GM03348 (cell line): Measurements from ENCODE around the gene FNBP1.
"Not testable (repeated sequence)": the region's sequence is repeated elsewhere in the genome, so short reads cannot be mapped to it uniquely, and the experiment has no call there.

Source experiments
- DNase-seq: peaks from one replicate; pipeline ENCODE4 v3.0.0; 2012; ENCODE audit warnings: low spot score

The FNBP1 gene

DNA sequence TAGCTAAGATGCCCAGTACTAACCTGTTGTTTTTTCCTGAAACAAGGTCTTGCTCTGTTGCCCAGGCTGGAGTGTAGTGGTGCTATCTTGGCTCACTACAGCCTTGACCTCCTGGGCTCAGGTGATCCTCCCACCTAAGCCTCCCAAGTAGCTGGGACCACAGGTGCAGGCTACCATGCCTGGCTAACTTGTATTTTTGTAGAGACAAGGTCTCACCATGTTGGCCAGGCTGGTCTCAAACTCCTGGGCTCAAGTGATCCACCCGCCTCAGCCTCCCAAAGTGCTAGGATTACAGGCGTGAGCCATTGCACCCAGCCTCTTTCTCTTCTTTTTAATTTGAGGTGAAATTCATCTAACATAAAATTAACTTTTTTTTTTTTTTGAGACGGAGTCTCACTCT, 21.1 kb downstream of the FNBP1 start:
- DNase-seq, result not testable (repeated sequence)

DNA sequence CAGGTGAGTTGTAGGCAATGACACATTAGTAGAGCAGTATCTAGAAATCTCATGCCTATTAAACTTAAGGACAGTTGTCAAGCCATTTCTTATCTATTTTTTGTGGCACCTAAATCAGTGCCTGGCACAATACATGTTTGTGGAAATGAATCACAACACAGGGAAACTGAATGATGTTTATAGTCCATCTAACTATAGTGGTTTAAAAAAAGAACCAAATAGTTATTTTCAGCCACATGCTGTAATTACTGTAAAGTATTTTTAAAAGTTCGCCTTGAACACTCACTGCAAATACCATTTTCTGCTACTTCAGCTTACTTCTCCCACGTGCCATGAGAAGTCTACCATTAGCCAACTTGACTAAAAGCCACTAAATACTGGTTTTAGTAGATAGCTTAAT, 21.9 kb downstream of the FNBP1 start:
- no peak for DNase-seq

DNA sequence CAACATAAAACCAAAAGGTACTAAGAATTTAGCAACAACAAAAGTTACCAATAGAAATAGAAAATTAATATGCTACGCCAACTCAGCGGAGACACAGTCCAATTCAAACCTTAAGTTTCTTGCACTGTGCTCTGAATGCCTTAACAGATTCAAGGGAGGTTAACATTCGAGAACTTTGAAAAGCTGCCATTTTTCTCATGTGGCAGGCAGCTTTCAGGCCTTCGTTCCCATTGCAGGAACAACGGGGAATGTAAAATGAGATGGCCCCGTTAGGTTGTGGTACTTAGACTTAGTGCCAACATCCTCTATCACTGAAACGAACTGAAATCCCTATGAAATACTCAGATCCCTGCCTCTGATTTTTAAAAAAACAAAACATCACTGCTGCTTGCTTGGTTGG, 22.4 kb downstream of the FNBP1 start:
- peak; percentile 26 for DNase-seq

DNA sequence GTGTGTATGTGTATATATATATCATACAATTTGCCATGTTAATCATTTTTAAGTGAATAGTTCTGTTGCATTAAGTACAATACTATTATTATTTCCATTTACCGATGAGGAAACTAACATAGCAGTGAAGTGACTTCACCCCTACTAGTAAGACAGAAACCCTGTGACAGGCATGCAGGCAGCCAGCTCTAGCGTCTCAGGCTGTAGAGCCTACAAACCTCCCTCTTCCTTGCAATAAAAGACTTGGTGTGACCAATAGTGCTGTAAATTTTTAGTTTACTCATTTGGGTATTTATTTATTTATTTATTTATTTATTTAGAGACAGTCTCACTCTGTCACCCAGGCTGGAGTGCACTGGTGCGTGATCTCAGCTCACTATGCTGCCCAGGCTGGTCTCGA, 24.7 kb downstream of the FNBP1 start:
- no peak for DNase-seq

DNA sequence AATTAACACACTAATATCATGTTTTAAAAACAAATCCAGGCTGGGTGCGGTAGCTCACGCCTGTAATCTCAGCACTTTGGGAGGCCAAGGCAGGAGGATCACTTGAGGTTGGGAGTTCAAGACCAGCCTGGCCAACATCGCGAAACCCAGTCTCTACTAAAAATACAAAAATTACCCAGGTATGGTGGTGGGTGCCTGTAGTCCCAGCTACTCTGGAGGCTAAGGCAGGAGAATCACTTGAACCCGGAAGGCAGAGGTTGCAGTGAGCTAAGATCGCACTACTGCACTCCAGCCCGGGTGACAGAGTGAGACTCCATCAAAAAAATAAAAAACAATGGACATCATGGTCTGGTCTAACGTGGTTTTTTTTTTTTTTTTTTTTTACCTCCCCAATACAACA, 25.5 kb downstream of the FNBP1 start:
- DNase-seq, result not testable (repeated sequence)

DNA sequence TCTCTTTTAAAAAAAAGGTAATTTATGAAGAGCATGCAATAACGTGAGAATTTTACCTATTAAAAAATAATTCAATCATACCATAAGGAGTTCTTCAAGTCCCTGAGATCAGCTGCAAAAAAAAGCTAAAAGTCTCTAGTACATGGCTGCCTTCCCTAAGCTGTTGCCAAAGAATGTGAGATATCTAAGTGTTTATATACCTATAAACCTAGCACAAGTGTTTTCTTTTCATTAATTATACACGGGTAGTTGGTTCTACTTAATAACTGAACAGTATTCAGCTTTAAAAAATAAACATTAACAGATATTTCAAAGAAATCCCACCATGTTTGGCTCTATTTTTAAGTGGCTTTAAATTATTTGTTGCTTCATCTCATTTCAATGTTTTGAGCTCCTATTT, 25.9 kb downstream of the FNBP1 start:
- DNase-seq, result no peak

DNA sequence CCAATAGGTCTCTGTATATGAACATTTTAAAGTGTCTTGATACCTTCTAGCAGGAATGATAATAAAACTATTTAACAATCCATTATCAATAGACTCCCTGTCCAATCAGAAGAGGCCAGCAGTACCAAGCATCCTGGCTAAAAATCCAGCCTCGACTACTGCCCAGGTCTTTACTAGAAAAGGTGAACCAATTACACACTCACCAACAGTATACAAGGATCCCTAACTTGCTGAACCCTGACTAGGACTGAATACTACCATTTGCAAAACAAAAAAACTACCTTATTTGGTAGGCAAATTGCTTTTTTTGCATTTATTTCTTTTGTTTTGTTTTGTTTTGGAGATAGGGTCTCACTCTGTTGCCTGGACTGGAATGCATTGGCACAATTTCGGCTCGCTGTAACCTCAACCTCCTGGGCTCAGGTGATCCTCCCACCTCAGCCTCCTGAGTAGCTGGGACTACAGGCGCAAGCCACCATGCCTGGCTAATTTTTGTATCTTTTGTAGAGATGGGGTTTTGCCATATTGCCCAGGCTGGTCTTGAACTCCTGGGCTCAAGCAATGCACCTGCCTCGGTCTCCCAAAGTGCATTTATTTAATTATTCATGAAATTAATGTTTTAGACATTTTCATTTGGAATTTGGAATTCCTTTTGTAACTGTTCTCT, 27.5 kb downstream of the FNBP1 start:
- DNase-seq, result no peak

DNA sequence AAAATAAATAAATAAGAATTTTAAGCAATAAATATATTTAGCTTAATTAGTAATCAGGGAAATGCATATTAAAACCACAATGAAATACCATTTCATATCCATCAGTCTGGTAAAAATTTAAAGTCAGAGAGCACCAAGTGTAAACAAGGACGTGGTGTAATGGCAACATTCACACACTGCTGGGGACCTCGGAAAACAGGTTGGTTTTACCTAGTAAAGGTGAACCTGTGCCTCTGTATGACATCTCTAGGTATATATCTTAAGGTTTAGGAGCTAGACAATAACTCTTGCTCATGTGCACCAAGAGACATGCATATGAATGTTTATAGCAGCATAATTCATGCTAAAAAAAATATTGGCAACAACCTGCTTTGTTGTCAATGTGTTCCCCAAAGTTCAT, 29.7 kb downstream of the FNBP1 start:
- no peak for DNase-seq

DNA sequence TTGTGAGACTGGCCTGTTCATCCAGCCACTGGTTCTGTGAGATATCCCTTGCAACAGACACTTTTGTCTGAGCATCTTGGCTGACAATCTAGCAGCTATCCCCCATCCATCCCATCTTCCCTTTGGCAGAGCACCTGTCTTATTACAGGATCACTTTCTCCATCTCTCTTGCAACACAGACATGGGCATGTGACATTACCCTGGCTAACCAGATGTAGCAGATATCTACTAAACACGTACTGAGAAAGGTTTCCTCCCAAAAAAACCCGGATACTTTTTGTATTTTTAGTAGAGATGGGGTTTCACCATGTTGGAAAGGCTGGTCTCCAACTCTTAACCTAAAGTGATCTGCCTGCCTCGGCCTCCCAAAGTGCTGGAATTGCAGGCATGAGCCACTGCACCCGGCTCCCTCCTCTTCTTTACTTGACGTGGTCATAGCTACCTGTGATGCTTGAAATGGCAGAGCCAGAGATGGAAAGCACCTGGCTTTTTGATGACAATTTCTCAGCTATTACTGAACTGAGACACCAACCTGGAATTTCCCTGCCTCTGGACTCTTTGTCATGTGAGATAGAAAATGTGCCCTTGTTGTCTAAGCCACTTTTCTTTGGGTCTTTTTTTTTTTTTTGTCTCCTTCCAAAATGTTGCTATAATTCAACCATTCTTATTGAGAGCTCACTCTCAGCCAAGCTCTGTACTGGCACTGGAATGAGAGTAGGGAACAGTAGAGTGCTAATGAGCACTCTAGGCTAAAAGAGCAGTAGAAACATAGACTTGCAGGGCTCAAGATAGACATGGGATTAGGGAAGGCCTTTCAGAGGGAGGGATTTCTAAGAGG, 32.6 kb downstream of the FNBP1 start:
- DNase-seq, result no peak

DNA sequence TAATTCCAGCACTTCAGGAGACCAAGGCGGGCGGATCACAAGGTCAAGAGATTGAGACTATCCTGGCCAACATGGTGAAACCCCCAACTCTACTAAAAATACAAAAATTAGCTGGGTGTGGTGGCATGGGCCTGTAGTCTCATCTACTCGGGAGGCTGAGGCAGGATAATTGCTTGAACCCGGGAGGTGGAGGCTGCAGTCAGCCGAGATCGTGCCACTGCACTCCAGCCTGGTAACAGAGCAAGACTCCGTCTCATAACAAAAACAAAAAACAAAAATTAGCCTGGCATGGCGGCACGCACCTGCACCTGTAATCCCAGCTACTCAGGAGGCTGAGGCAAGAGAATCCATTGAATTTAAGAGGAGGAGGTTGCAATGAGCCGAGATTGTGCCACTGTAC, 33.4 kb downstream of the FNBP1 start:
- not testable (repeated sequence) for DNase-seq

DNA sequence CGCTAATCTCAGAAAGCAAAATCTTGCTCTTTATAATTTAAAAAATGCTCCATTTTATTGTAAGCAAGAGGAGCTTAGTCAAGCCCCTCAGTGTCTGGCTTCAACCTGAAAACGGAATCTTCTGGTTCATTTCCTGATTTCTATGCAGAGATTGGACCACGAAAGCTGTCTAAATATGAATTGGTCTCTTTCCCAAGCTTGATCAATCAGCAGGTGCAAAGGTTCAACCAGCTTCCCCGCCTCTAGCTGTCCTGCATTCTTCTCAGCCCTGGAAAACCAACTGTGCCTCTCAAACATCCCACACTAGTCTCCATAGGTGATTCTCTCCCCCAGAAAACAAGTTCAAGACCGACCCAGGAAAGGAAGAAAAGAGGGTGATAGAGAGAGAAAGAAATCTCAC, 34.5 kb downstream of the FNBP1 start:
- DNase-seq, result no peak

DNA sequence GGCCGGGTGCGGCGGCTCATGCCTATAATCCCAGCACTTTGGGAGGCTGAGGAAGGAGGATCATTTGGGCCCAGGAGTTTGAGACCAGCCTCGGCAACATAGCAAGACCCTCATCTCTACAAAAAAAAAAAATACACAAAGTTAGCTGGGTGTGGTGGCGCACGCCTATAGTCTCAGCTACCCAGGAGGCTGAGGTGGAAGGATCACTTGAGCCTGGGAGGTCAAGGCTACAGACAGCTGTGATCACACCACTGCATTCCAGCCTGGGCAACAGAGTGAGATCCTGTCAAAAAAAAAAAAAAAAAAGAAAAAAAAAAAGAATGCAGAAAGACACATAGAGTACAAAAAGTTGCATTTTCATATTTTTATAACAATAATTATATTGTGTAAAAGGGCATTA, 36.0 kb downstream of the FNBP1 start:
- not testable (repeated sequence) for DNase-seq

DNA sequence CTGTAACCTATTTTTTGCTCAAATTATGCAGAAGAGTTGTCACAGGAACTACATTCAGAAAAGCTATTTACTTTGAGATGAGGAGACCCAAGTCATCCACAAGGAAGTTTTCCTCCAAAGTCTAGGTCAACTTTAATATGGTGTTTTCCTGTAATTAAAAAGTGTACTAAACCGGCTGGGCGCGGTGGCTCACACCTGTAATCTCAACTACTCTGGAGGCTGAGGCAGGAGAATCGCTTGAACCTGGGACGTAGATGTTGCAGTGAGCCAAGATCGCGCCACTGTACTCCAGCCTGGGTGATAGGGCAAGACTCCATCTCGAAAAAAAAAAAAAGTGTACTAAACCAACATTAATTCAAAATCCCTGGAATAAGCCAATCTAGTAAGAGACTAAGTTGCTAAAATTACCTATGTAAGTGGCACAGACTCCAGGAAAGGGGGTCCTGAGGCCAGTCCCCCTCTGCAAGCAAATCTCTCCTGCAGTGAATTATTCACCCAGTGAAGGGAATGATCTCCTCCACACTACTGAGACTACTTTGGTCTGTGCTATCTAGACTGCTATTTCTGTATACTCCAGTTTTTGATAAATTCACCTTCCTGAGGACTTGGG, 38.9 kb downstream of the FNBP1 start:
- no peak for DNase-seq

DNA sequence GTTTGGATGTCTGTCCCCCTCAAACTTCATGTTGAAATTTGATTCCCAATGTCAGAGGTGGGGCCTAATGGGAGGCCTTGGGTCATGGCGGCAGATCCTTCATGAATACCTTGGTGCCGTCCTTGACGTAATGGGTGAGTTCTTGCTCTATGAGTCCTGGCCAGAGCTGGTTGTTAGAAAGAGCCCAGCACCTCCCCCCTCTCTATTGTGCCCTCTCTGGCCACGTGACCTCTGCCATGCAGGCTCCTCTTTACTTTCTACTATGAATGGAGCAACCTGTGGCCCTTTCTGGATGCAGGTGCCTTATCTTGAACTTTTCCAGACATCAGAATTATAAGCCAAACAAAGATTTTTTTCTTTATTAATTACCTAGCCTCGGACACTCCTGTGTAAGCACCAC, 40.7 kb downstream of the FNBP1 start:
- no peak for DNase-seq

DNA sequence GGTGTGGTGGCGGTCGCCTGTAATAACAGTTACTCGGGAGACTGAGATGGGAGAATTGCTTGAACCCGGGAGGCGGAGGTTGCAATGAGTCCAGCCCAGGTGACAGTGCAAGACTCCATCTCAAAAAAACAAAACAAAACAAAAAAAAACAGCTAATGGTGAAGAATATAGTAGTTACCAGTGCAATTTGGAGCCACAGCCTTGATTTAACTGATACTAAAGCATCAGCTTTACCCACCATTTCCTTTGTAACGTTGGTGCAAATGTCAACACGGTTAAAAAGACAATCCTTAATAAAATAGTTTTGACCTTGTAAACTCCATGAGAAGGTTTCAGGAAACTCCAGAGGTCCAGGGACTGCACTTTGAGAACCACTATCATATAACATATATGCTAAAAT, 41.8 kb downstream of the FNBP1 start:
- no peak for DNase-seq

DNA sequence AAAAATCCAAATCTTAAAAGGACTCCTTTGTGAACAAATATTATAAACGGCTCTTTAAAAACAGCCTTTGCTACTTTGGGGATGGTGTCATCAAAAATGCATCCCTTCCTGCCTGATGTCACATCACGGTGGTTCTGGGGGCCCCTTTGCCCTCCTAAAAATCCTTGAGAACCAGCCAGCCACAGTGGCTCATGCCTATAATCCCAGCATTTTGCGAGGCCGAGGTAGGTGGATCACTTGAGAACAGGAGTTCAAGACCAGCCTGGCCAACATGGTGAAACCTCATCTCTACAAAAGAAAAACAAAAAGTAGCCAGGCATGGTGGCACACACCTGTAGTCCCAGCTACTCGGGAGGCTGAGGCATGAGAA, 43.9 kb downstream of the FNBP1 start:
- DNase-seq, result no peak

DNA sequence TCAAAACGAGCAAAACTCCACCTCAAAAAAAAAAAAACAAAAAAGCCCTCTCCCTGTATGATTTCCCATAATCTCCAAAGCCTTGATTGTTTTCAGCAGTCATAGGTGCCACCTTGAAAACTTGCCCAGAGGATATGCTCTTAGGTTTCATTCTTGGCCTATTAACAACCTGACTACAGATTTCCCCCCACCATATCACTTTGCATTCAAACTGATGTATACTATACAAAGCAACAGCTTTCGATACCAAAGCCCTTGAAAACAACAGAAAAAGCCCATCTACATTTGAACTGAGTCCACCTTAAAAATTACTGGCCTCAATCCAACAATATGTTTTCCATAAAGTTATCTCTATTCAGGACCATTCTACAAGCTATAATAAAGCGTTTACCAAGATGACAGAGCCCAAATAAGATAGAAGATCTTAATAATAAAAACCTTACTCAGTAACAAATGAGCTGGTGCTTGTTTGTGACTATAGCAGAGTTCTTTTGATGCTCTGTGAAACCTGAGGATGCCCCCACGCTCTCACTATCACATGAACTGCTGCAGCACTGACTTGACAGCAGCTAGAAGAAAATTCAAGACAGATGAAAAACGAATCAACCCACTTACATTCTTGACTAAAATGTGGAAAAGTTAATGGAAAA, 44.4 kb downstream of the FNBP1 start:
- DNase-seq, result no peak

DNA sequence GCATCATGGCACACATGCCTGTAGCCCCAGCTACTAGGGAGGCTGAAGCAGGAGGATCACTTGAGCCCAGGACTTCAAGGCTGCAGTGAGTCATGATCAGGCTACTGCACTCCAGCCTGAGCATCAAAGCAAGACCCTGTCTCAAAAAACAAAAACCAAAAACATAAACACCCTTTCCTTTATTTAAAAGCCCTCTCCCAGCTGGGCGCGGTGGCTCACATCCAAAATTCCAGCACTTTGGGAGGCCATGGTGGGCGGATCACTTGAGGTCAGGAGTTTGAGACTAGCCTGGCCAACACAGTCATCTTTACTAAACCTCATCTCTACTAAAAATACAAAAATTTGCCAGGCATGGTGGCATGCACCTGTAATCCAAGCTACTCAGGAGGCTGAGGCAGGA, 45.3 kb downstream of the FNBP1 start:
- not testable (repeated sequence) for DNase-seq

DNA sequence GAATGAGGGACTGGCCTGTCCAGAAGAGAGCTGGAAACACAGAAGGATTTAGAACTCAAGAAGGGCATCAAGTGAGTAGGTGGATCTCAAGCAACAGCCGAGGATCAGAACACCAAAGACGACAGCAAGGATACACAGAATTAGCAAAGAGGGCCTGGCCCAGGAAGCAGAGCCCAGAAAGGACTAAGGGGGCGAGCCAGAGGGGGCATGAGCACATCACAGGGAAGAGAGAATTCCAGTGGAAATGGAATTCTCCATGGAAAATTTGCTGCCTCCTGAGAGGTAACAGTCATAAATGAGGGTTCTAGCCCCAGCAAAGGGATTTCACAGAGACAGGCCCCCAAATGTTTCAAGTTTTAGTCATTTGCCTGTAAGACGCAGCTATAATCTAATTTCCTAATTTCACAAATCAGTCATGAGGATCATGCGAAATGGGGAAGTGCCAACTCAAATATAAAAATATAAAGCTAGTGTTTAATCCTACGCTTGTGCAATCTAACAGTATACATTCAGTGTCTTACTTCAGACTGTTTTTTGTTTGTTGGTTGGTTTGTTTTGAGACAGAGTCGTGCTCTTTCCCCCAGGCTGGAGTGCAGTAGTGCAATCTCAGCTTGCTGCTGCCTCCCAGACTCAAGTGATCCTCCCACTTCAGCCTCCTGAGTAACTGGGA, 46.7 kb downstream of the FNBP1 start:
- DNase-seq, result peak; percentile 27

DNA sequence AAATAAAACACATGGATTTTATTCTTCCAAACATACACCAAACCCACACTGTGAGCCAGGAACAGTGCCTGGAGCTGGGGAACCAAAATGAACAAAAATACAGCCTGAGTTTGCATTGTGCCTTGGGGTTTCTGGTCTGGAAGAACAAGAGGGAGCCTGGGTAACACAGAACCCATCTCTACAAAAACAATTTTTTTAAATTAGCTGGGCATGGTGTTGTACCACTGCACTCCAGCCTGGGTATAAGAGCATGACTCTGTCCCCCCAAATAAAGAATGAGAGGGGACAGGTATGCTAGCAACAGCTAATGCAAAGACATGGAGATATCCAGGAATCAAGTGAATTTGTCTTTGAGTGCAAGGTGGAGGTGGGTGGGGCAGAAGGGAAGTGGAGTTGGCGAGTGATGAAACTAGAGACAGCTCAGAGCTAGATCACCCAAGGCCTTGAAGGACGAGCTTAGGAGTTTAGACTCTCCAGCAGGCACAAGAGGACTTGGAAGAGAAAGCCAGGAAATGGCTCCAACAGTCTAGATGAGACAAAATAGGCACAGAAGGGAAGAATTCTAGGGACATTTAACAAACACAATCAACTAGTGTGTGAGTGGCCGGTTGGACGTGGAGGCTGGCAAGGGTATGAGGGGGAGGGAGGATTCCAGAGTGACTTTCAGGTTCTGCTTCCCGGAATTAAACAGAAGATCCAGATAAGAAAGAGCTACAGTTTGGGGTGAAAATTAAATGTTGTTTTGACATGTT, 47.4 kb downstream of the FNBP1 start:
- peak; percentile 52 for DNase-seq

DNA sequence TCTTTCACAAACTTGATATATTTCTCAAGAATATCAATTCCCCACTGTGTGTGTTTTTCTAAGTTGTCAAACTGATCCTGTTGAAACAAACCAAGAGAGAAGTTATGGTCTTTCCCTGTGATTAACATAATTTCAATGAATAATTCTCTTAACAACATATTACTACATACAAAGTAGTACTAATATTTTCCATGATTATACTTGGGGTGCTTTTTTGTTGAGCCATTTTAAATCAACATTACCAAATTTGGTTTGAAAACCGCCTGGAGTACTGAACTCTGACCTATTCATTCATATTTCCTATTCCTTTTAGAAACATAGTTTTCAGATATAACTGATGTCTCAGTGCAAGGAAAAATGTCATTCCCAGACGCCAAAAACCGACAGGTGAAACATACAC, 48.1 kb downstream of the FNBP1 start:
- DNase-seq, result no peak

DNA sequence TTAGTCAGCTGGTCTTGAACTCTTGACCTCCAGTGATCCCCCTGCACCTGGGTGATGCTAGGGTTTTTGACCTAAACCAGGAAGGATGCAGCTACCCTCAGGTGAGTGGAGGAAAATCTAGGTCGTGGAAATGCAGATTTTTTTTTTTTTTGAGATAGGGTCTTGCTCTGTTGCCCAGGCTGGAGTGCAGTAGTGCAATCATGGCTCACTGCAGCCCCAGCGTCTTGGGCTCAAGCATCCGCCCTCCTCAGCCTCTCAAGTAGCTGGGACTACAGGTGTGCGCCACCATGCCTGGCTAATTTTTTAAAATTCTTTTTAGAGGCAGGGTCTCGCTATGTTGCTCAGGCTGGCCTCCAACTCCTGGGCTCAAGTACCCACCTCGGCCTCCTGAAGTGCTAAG, 51.9 kb downstream of the FNBP1 start:
- DNase-seq, result not testable (repeated sequence)
